ENCODE data around the gene CDK5RAP3. TPM values are rescaled to one million over a fixed set of nuclear protein-coding genes. Genes with fewer than 3 reads are reported as not detected.

Gene CDK5RAP3
- polyA plus RNA-seq, 10 donors, result 55.6 to 131 (median 75.1) TPM

DNA sequence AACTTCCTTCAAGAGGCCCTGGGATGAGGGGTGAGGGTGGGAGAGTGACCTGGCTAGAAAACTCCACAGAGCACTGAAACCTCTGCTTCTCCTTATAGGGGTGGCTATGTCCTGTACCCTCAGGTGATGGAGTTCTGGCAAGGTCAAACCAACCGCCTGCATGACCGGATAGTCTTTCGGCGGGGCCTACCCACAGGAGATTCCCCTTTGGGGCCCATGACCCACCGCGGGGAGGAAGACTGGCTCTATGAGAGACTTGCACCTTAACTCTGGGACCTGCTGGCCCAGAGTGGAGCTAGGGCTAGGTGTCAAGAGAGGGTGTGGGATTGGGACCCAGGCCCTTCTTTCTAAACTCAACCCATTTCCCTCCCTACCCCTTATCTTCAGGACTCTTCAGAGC is 24.4 kb upstream of the CDK5RAP3 start:
- DNase-seq, result no peak

DNA sequence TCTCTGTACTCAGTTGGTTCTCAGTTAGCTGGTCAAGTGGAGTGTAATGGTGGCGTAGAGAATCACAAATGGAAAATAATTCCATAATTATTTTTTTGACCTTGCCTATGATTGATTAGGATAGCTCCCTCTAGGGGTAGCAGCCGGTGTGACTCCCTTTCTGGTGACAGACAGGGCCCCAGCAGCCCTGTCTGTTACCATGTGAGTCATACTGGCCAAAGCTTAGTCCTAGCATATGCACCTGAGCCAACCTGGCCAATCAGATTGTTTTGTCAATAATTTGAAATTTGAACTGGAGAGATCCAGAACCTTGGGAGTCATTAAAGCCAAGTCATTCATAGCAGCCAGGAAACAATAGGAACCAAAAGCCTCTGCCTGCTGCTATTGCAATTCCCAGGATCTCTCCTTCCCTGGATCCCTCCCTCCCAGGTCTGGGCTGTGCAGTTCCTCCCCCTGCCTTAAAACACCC is 23.9 kb upstream of the CDK5RAP3 start:
- DNase-seq, result peak in 2 of 3 donors; percentile 30 to 55

DNA sequence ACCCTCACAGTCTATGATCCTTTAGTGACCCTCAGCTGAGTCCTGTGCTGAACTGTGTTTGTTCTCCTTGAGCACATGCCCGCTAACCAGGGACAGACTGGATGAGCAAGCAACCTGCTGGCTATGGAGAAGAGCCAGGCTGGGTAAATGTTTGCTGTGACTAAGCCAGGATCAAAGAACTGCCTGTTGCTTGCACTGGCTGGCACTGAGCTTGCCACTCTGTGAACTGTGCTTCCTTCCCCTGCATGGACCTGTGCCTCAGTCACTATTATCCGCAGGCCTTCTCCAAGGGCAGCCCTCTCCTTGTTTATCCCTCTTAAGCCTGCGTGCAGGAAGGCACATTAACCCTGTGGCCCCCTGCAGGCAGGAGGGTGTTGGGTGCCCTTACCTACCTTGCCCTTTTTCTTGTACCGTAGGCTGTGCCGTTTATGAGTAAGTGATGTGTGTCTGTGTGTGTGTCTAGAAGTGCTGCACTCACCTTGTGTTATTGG is 22.2 kb upstream of the CDK5RAP3 start:
- DNase-seq, result no peak

DNA sequence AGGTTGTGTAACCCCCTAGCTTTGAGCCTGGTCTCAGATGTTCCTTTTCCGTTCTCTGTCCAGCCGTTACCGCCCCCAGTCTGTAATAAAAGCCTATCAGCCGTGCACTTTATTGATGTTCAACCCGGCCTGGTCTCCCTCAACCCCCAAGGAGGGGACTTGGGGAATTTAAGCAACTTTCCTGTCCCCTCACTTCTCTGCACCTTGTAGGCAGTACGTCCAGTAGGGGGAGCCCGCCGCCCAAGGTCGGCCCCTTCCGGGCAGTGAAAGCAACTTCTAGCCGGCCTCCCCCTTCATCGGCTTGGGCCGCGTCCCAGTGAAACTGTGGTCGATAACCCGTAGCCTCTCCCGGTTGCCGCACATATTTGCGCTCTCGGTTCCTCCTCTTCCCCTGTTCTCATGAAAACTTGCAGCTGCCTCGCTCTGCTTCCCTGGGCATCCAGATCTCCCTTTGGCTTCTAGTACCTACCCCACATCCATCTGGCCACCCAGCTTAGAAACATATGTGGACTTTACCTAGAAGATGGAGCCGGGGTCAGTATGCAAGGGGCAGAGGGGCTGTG is 21.6 kb upstream of the CDK5RAP3 start:
- peak; percentile 72 to 92 (median 88) for DNase-seq

DNA sequence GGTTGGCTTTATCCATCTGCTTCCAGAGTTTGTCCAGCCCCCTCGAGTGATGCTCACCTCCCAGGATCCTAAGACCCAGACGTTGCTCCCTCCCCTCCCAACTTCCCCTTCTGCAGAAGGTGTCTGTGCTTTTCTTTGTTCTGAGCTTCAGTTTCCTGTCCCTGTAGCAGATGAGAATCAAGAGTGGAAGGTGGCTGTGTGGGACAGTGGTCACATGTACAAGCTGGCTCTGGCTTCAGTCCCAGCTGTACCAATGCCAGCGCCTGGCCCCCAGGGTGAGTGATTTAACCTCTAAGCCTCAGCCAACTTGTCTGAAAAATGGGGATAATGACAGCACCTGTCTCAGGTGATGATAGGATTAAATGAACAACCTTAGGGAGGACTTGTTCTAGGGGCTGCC is 21.0 kb upstream of the CDK5RAP3 start:
- DNase-seq, result no peak

DNA sequence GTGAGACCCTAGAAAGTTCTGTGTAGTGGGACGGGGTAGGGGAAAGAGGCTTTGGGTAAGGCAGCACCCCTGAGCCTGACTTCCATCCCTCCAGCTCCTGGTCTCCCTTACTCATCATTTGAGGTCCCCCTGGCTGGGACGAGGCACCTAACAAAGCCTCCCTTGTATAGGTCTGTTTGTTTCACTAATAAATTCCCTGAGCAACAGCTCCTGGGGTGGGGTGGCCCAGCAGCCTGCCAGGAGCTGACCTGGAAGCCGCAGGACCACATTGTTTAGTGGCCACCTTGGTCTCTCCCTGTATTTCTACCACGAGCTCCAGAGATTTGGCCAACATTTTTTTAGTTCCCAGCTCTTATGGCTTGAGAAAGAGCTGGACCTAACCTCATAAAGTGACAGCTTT is 20.5 kb upstream of the CDK5RAP3 start:
- DNase-seq, result no peak

DNA sequence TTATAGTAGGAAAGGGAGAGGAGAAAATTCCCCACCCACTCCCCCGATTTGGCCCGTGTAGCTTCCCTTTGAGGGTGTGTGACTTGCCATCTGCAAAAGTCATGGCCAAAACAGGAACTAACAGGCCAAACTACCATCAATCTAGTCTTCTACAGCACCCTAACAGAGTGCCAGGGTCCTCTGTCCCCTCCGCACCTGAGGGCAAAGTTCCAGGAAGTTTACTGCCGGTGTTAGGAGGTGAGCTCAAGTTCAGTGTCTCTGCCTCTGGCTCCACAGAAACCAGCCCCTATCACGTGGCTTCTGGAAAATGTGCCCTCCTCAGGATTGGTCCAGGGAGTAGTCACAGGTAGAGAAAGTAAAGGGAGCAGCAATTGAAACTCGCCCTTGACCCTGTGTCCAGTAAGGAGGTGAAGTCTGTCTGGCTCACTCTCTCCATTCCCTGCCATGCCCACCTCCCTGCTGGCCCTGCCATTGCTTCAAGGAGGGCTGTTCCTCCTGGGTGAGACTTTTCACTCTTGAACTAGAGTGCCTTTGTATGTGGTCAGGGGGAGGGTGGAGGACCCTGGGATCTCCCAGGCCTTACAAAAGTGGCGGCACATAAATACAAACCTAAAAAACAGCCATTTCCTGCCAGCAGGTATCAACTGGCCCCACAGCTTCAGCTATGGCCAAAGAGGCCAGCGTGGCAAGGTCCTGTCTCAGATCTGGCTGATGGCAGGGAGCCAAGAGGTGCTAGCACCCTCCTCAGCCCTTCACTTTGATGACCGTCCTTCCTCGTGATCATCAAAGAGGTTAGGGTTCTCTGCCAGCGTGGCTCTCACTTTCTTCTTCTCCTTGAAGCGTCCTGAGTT is 18.5 kb upstream of the CDK5RAP3 start:
- DNase-seq, result no peak

DNA sequence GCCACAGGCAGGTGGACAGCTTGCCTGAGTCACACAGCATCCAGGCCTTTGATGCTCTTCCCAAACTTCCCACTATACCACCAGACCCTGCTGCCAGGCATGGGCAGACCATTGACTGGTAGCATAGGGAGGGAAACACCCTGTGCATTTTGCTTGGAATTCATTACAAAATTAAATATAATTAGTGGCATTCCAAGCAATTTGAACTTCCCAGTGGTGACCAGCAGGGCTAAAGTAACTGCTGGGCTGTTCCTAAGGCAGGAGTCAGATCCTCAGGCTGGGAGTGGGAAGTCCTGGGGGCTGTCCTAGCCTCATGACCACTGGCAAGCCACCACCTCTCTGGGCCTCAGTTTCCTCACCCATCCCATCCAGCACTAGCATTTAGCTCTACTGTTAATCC is 17.0 kb upstream of the CDK5RAP3 start:
- no peak for DNase-seq

DNA sequence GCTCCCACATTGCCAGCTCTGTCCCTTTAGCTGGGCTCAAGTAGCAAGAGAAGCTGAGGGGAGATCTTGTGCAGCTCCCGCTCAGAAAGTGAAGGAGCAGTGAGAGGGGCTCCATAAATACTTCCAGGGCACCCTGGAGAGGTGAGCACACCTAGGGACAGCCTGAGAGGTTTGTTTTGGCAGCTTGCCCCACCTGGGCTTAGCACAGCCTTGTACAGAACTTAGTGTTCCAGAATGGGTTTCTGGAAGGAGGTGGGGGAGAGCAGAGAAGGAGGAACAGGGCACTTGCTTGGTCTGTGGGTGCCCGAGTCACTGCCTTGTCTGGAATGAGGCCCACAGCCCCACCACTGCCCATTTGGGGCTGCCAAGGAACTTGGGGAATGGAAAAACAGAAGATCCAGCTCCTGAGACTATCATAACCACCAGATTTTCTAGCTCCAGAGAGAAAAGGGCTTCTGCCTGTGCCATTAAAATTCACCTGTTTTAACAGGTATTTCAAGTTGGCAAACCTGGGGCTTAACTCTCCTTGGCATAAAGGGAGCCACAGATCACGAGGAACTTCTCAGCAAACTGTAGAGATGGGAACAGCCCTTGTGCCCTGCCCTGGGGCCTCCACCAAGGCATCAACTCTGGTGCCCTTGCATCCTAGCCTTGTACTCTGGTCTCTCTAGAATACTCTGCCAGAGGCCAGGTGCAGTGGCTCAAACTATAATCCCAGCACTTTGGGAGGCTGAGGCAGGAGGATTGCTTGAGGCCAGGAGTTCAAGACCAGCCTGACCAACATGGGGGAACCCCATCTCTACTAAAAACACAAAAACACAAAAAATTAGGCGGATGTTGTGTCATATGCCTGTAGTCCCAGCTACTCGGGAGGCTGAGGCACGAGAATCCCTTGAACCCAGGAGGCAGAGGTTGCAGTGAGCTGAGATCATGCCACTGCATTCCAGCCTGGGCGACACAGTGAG is 15.1 kb upstream of the CDK5RAP3 start:
- no peak for DNase-seq

DNA sequence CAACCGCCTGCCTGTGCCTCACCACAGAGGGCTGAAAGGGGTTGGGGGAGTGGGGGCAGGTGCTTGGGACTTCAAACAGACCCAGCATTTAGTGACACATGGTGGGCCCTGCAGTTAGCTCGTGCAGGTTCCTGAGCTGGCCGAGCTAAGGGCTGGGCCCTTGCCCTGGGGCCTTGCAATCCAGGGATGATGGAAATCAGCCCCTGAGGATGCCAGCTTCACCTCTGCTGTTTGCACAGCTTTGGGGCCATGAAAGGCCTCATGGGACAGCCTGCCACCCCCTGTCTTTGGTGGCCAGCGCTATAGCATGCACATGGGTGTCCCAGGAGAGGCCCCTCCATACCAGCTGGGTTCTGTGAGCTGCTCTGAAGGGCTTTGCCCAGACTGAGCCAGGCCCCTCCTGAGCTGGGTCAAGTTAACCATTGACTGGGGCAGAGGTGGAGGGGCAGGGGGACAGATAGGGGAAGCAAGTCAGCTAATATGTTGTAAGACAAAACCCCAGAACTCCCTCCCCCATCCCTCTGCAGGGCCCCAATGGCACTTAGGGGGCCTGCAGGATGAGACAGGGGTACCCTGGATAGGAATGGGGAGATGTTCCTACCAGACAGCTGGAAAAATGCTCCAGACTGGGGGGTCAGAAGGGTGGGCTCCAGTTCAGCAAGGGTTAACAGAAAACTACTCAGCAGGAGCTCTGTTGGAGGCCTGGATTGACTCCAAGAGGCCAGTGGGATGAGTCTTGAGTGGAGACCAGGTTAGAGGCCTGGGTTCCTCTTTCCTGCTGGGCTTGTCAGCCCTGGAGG is 13.9 kb upstream of the CDK5RAP3 start:
- no peak for DNase-seq

DNA sequence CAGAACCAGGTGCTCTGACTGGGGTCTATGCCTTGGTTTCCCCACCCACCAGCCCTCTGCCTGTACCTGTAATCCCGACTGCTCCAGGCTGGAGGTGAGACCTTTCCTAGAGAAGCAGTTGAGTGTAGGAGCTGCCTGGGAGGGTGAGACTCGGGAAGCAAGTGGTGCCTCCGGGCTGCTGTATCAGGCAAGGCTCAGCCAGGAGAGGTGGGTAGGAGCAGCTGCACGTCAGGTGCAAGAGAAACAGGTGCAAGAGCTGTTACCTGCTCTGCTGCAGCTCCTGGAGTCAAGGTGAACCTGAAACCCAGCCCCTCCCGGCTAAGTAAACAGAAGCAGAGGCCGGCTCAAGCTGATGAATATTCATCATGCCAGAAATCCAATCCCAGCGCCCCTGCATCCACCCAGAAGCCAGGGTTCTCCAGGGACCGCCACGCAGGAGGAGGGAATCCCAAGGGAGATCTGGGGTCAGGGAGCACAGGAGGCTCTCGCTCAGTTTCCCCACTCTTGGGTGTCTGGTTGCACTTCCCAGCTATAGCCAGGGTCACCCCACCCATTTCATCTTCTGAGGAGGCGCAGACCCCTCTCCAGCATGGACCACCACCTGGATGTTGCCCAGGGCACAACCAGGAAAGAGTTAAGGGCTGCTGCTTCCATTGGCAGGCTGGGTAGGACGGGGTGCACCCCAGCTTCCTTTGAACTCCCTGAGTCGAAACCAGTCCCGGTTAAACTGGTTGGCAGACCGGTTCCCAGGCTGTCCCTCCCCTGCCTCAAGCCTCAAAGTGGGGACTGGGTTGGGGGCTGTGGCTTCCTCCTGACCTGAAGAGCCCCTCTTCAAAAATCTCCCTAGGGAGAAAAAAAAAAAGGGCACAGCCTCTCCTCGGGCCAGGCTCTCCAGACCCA is 13.1 kb upstream of the CDK5RAP3 start, which contains the start of gene PRR15L:
Gene PRR15L, minus strand, starts transcription at position 293 of the 900 bp plus-strand sequence. CDS start 4,649 bp downstream, outside the sequence.
- no peak for DNase-seq

DNA sequence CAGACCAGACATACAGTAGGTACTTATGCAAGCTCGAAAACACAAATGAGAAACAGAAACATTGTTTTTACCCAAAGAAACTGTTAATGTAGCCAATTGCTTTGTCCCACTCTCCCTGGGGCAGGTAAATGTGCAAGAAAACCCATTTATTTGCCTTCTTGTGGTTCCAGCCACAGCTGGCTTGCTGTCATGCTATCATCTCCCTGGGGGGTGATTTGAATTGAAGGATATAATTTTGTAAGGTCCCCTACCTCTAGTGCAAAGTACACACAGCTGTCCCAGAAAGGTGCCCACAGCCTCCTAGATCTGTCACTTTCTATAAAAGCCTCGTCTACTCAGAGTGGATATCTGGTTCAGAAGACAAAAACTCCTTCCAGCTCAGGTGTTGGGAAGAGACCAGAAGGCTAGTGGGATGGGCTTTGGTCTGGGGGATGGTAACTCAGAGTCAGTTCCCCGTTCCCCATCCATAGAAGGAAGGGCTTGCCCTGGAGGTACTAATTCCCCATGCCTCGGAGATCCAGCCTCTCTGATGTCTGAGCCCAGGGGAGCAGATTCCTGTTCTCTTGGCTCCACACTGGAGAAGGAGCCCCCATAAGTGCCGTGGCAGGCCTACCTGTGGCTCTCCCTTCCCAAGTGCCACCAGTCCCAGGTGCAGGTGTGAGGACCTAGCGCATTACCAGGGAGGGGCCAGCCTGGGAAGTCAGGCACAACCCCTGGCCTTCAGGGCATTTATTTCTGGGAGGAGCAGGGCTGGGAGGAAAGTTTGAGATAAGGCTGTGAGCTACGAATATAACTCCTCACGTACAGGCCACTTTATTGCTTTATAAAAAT is 10.9 kb upstream of the CDK5RAP3 start:
- no peak for DNase-seq

DNA sequence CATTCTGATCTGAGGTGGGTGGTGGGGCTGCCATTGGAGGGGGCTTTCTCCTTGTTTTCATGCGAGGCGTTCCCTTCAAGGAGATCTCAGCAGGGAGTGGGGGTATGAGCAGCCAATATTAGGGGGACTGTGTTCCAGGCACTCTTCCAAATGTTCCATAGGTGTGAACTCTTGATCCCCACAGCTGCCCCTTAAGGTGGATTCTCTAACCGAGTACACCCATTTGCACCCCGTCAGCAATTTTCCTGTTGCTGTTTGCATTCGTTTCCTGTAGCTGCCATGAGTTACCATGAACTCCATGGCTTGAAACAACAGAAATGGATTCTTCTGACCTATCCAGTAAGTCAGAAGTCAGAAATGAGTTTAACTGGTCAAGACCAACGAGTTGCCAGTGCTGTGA is 9.5 kb upstream of the CDK5RAP3 start:
- no peak for DNase-seq

DNA sequence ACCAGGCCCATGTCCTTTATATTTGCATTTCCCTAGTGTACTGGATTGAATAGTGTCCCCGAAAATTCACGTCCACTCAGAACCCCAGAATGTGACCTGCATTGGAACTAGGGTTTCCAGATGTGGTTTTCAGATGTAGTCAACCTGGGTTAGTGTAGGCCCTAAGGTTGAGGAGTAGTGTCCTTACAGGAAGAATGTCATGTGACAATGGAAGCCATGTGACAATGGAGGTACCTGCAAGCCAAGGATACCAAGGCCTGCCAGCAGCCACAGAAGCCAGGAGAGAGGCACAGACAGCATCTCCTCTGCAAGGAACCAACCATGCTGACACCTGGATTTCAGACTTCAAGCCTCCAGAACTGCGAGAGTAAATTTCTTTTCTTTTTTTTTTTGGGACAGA is 8.0 kb upstream of the CDK5RAP3 start:
- no peak for DNase-seq

DNA sequence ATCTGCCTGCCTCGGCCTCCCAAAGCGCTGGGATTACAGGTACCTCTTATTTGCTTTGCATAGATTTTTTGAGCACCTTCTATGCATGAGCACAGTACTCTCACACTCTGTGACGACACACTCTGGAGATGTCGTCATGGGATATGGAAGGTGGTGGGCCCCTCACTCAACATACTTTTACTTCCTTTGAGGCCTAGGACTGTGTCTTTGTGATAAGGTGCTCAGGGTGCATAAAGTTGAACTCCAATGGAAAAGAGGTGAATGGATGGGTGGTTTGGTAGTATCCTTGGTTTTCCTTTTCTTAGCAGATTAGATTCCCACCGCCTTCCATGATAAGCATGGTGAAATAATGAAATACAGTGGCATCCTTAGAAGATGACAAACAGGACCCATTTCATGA is 6.1 kb upstream of the CDK5RAP3 start:
- DNase-seq, result no peak

DNA sequence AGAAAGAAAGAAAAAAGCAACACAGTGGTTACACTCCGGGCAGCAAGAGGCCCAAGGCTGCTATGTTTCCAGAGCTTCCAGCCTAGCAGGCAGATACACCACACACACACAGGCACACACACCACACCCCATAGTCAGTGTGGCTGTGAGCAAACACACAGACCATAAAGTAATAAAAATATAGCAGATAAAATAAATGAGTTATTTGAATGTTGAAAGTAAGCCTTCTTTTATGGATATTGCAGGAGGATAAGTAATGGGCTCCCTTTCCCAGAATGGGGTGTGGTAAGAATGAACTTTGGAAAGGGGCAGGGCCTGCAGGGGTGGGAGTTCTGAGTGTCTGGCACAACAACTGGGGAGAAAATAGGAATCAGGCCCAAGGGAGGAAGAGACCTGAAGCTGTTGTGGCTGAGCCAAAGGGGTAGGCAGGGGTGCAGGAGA is 4.8 kb upstream of the CDK5RAP3 start:
- peak in 1 of 3 donors; percentile 48 for DNase-seq

DNA sequence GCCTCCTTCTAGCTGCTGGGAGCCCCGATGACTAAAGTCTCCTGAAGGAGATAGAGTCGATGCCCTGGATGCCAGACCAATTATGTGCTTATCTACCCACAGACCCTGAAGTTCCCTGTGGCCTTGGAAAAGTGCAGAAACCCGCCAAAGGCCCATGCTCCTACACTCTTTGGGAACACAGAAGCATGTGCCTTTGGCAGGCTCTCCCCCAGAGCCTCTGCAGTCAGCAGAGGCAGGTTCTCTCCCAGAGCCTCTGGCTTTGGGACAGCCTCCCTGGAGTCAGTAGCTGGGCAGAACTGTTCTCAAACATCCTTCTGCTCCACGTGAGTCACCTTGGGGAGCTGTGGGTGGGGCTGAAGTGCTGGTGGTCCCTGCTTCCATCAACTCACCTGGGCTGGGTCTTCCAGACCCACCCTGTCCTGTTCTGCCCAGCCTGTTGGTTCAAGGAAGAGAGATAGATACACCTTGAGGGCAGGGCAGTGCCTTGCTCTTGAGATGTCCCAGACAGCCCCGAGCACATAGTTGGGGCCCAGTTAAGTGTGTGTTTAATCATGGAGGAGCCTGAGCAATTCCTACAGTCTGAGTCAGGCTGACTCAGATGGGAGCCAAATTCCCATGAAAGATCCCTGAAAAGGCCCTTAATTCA is 3.2 kb upstream of the CDK5RAP3 start:
- peak in 1 of 3 donors; percentile 62 for DNase-seq

DNA sequence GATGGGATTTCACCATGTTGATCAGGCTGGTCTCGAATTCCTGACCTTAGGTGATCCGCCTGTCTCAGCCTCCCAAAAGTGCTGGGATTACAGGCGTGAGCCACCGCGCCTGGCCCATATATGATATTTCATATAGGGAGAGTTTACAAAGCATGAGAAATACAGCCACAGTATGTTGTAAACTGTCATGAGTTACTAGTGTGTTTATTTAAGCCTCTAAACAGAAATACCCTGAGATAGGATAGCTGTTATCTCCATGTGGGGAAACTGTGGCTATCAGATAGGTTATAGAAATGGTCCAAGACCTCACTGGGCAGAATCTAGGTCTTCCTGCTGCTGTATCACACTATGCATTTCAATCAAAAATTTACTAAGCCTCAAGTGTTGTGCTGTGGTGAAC is 2.1 kb upstream of the CDK5RAP3 start:
- no peak for DNase-seq

All from muscle of back (tissue), 11 donors.